SK-N-SH (cell line): ENCODE results near the gene ATG7. TPM values are rescaled to one million over a fixed set of nuclear protein-coding genes. Genes with fewer than 3 reads are reported as not detected.

Experiments used
- CTCF ChIA-PET: fragments of 300-600, 350-600 bp; formaldehyde crosslinking; extraction: SDS; loops from one replicate; lab custom pipeline; 2021; lab: Yijun Ruan, JAX
- POLR2A ChIA-PET: fragments of 350-600 bp; sonication (Branson Sonifier 250); formaldehyde crosslinking; extraction: SDS; loops from one replicate; lab custom pipeline; 2020; ENCODE audit warnings: antibody characterized with exemption, inconsistent platforms; lab: Yijun Ruan, JAX
- DNase-seq: peaks from one replicate; pipeline ENCODE4 v3.0.0; 2012
- H2AFZ ChIP-seq: fragments of 200-600 bp; sonication (generic); 2 replicates; pipeline ENCODE4 v1.8.1; 2016; ENCODE audit warnings: antibody characterized with exemption, mild to moderate bottlenecking, low read depth
- H3F3A ChIP-seq: fragments of 200-600 bp; sonication (generic); replicated peaks from 2 replicates; pipeline ENCODE3; 2016; ENCODE audit warnings: antibody characterized with exemption, mild to moderate bottlenecking; ENCODE audit not compliant: insufficient read depth
- H3K27ac ChIP-seq, 2 experiments: fragments of 200-500 bp in 1 of 2; fragments of 200-600 bp in 1 of 2; sonication (Bioruptor generic) in 1 of 2; sonication (generic), shearing (Covaris generic) in 1 of 2; 2 replicates each; pipeline versions ENCODE4 v1.5.1 to v1.6.1; 2014 to 2016; ENCODE audit warnings: low read depth in 2 of 2, inconsistent platforms in 1 of 2, low read length in 1 of 2, mild to moderate bottlenecking in 1 of 2, mixed read lengths in 1 of 2
- H3K27me3 ChIP-seq: fragments of 200-600 bp; sonication (generic), shearing (Covaris generic); 2 replicates; pipeline ENCODE4 v1.6.1; 2016; ENCODE audit warnings: mixed run types; ENCODE audit not compliant: insufficient read depth
- H3K36me3 ChIP-seq, 2 experiments: fragments of 200-500 bp in 1 of 2; fragments of 200-600 bp in 1 of 2; sonication (Bioruptor generic) in 1 of 2; sonication (generic) in 1 of 2; replicated peaks in 1 of 2; 2 replicates each; pipeline versions ENCODE3 to v1.5.1; 2014 to 2016; ENCODE audit warnings: low read length in 1 of 2, mild to moderate bottlenecking in 1 of 2; ENCODE audit not compliant: insufficient read depth in 2 of 2, control insufficient read depth in 1 of 2
- H3K4me1 ChIP-seq, 2 experiments: fragments of 200-500 bp in 1 of 2; fragments of 200-600 bp in 1 of 2; sonication (Bioruptor generic) in 1 of 2; sonication (generic), shearing (Covaris generic) in 1 of 2; 2 replicates each; pipeline versions ENCODE4 v1.5.1 to v1.6.1; 2014 to 2016; ENCODE audit warnings: low read depth in 1 of 2, low read length in 1 of 2, mixed run types in 1 of 2; ENCODE audit not compliant: insufficient read depth in 2 of 2, control insufficient read depth in 1 of 2
- H3K4me2 ChIP-seq: fragments of 200-600 bp; sonication (generic), shearing (Covaris generic); 2 replicates; pipeline ENCODE4 v1.6.1; 2017; ENCODE audit warnings: mixed run types
- H3K4me3 ChIP-seq, 2 experiments: fragments of 200-500 bp in 1 of 2; fragments of 200-600 bp in 1 of 2; sonication (Bioruptor generic) in 1 of 2; sonication (generic), shearing (Covaris generic) in 1 of 2; 2 replicates each; pipeline versions ENCODE4 v1.5.1 to v1.8.1; 2014 to 2016; ENCODE audit warnings: low read depth in 2 of 2, inconsistent platforms in 1 of 2, low read length in 1 of 2, mild to moderate bottlenecking in 1 of 2, mixed read lengths in 1 of 2, moderate library complexity in 1 of 2
- H3K79me2 ChIP-seq: fragments of 200-600 bp; sonication (generic); 2 replicates; pipeline ENCODE4 v1.8.1; 2017; ENCODE audit warnings: mild to moderate bottlenecking; ENCODE audit not compliant: insufficient read depth
- H3K9ac ChIP-seq: fragments of 200-600 bp; sonication (generic); 2 replicates; pipeline ENCODE4 v1.6.1; 2017; ENCODE audit warnings: mixed run types
- H3K9me2 ChIP-seq: fragments of 200-600 bp; sonication (generic); 2 replicates; pipeline ENCODE4 v1.6.1; 2017; ENCODE audit warnings: mixed run types
- H3K9me3 ChIP-seq: fragments of 200-600 bp; sonication (generic); 2 replicates; pipeline ENCODE4 v1.6.1; 2017; ENCODE audit warnings: mixed run types, mild to moderate bottlenecking, moderate library complexity
- H4K20me1 ChIP-seq: fragments of 200-600 bp; sonication (generic); 2 replicates; pipeline ENCODE4 v1.6.1; 2017; ENCODE audit warnings: mild to moderate bottlenecking, mixed run types; ENCODE audit not compliant: insufficient read depth
- CHD2 ChIP-seq: fragments of 150-350 bp; IDR thresholded peaks from 2 replicates; pipeline ENCODE4 v1.6.1; 2018; ENCODE audit warnings: low read length; ENCODE audit not compliant: partially characterized antibody
- EP300 ChIP-seq, 2 experiments: IDR thresholded peaks; 2 replicates each; pipeline versions ENCODE4 v1.4.0 to v1.6.1; 2012; ENCODE audit warnings: borderline replicate concordance in 1 of 2, low read depth in 1 of 2, low read length in 1 of 2
- EZH2phosphoT487 ChIP-seq: fragments of 200-600 bp; sonication (generic); IDR thresholded peaks from 2 replicates; pipeline ENCODE4 v1.6.1; 2017; ENCODE audit warnings: low read depth, mixed run types, mild to moderate bottlenecking, antibody characterized with exemption, moderate library complexity, borderline replicate concordance
- FOSL2 ChIP-seq: IDR thresholded peaks from 2 replicates; pipeline ENCODE4 v1.4.0; 2012; ENCODE audit warnings: low read depth, mild to moderate bottlenecking, moderate library complexity, borderline replicate concordance
- FOXM1 ChIP-seq: IDR thresholded peaks from 2 replicates; pipeline ENCODE4 v1.4.0; 2012; ENCODE audit warnings: low read depth, mild to moderate bottlenecking
- GATA2 ChIP-seq: sonication (generic); formaldehyde crosslinking; IDR thresholded peaks from 2 replicates; pipeline ENCODE4 v1.5.0; 2020; ENCODE audit warnings: mild to moderate bottlenecking, missing genetic modification reagents
- MEF2A ChIP-seq: IDR thresholded peaks from 2 replicates; pipeline ENCODE4 v1.4.0; 2012; ENCODE audit warnings: low read depth, borderline replicate concordance
- MXI1 ChIP-seq: IDR thresholded peaks from 2 replicates; pipeline ENCODE4 v1.6.1; 2012; ENCODE audit warnings: mild to moderate bottlenecking, low read depth, low read length, improper control_type of control experiment
- POLR2AphosphoS5 ChIP-seq: IDR thresholded peaks from 2 replicates; pipeline ENCODE4 v1.6.1; 2012; ENCODE audit warnings: low read depth, low read length
- RFX5 ChIP-seq: IDR thresholded peaks from 2 replicates; pipeline ENCODE4 v1.6.1; 2012; ENCODE audit warnings: mild to moderate bottlenecking, improper control_type of control experiment, low read length
- RXRA ChIP-seq: IDR thresholded peaks from 2 replicates; pipeline ENCODE4 v1.4.0; 2012; ENCODE audit warnings: low read depth, mild to moderate bottlenecking, borderline replicate concordance
- SIN3A ChIP-seq: IDR thresholded peaks from 2 replicates; pipeline ENCODE4 v1.6.1; 2012; ENCODE audit warnings: low read depth, mild to moderate bottlenecking, low read length, moderate library complexity, borderline replicate concordance
- SMC3 ChIP-seq: IDR thresholded peaks from 2 replicates; pipeline ENCODE4 v1.6.1; 2012; ENCODE audit warnings: low read depth, low read length, improper control_type of control experiment
- TCF12 ChIP-seq: IDR thresholded peaks from 2 replicates; pipeline ENCODE4 v1.4.0; 2012
- TEAD4 ChIP-seq: IDR thresholded peaks from 2 replicates; pipeline ENCODE4 v1.4.0; 2012; ENCODE audit warnings: mild to moderate bottlenecking, borderline replicate concordance; ENCODE audit not compliant: insufficient read depth
- YY1 ChIP-seq: IDR thresholded peaks from 2 replicates; pipeline ENCODE4 v1.4.0; 2012; ENCODE audit warnings: low read depth, mild to moderate bottlenecking
- WGBS: methylation state at CpG from one replicate; pipeline ENCODE4 v1.1.6; 2017; ENCODE audit warnings: low lambda C conversion rate; 5-methylcytosine and 5-hydroxymethylcytosine counted together
- polyA plus RNA-seq, 3 experiments: library from polyadenylated mRNA; depleted of rRNA; stranded (reverse); fragments of >200 nt; gene quantifications; 2 replicates each; pipeline ENCODE4 v1.2.3, GENCODE V29; 2012
- TF ChIP-seq, protein P1 (sequence below): fragments of 150-350 bp; IDR thresholded peaks from 2 replicates; pipeline ENCODE4 v1.6.1; 2016; ENCODE audit warnings: mild to moderate bottlenecking, low read depth, low read length
- TF ChIP-seq, protein P2 (sequence below): IDR thresholded peaks from 2 replicates; pipeline ENCODE4 v1.4.0; 2012; ENCODE audit warnings: low read depth, borderline replicate concordance

ATG7 gene
- polyA plus RNA-seq, 1 of the 3 experiments (the other 2 are of a cell fraction) = 29.5 TPM

DNA sequence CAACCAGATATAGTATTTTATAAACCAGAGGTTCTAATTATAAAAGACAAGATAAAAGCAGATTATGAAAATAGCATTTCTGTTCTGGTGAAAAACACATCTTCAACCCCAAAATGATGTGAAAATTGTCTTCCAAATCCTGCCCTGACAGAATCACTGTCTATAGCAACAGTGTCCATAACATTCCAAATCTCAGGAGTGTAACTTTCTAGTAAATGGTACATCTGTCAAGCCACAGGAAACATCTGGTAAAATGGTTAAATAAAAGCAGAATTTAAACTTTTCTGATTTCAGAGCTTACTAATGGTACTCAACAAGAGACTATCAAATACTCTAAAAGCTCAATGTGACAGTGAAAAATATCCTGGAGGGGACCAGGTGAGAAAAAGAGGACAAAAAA lies 311.0 kb downstream of the ATG7 start (continued):
- no peak for TF ChIP-seq TCF12

DNA sequence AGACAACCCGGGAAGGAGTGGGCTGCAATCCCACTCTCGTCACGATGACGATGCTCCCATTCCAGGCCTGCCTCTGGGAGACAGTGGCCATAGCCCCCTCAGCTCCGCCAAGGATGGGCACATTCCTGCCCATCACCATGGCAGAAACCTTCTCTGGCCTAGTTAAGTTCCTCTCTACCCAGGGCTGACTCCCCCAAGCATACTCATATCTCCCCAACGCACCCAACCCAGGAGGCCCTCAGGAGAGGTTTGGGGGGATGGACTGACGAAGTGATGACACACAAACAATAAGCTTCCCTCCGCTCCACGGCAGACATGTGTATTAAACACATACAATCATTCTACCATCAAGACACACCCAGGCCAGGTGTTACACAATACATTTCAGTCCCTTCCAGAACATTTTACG lies 311.4 kb downstream of the ATG7 start:
- H3K9ac ChIP-seq = no peak overlapping the region
- no peak for DNase-seq
- peak overlapping the region; percentile 90; the same call in 1 of the 2 replicates for H3K4me2 ChIP-seq
- no peaks in the 10 kb centered on the region for H3K27me3 ChIP-seq
- peaks cover 95% of the 10 kb centered on the region for H4K20me1 ChIP-seq
- TF ChIP-seq CHD2 (no peak), SIN3A (no peak), POLR2AphosphoS5 (no peak), SMC3 (no peak), YY1 (no peak), FOSL2 (no peak), EZH2phosphoT487 (no peak), MEF2A (no peak), MXI1 (no peak), RFX5 (no peak), FOXM1 (no peak), EP300 (IDR thresholded peaks at IDR 0.05; ENCODE audit: borderline replicate concordance in 1 of 2, low read depth in 1 of 2, low read length in 1 of 2) (no peak), RXRA (no peak), GATA2 (no peak), TEAD4 (no peak)
- TF ChIP-seq, protein P1, sequence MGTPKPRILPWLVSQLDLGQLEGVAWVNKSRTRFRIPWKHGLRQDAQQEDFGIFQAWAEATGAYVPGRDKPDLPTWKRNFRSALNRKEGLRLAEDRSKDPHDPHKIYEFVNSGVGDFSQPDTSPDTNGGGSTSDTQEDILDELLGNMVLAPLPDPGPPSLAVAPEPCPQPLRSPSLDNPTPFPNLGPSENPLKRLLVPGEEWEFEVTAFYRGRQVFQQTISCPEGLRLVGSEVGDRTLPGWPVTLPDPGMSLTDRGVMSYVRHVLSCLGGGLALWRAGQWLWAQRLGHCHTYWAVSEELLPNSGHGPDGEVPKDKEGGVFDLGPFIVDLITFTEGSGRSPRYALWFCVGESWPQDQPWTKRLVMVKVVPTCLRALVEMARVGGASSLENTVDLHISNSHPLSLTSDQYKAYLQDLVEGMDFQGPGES = no peak
- TF ChIP-seq, protein P2, sequence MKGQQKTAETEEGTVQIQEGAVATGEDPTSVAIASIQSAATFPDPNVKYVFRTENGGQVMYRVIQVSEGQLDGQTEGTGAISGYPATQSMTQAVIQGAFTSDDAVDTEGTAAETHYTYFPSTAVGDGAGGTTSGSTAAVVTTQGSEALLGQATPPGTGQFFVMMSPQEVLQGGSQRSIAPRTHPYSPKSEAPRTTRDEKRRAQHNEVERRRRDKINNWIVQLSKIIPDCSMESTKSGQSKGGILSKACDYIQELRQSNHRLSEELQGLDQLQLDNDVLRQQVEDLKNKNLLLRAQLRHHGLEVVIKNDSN = no peak
- ChIA-PET POLR2A (no interaction called here), CTCF (interaction anchor here (0.6 to 1.3 kb wide), 2 partner anchors 9 to 27 kb away, joined by 3 read pairs; no protein-coding TSS in a partner anchor)
- no peak overlapping the region for H2AFZ ChIP-seq
- peaks cover 38 to 53% of the 10 kb centered on the region in 2 experiments for H3K4me1 ChIP-seq
- H3K36me3 ChIP-seq = peaks cover 8 to 9% of the 10 kb centered on the region in 2 experiments
- H3F3A ChIP-seq = peaks cover 23% of the 10 kb centered on the region
- H3K9me2 ChIP-seq = no peaks in the 10 kb centered on the region
- 73% methylated on average over 10 of the region's 10 CpGs for WGBS
- peak overlapping the region; percentile 80 to 88 for H3K27ac ChIP-seq
- peaks cover 100% of the 10 kb centered on the region for H3K79me2 ChIP-seq
- no peaks in the 10 kb centered on the region for H3K9me3 ChIP-seq
- no peak overlapping the region for H3K4me3 ChIP-seq
